ENCODE results near the gene MEGF6. TPM values are rescaled to one million over a fixed set of nuclear protein-coding genes. Genes with fewer than 3 reads are reported as not detected.
"Not testable (repeated sequence)": the region's sequence is repeated elsewhere in the genome, so short reads cannot be mapped to it uniquely, and the experiment has no call there.

Gene MEGF6
- total RNA-seq, 1 donor from 2014 or later: 5.3 TPM

DNA sequence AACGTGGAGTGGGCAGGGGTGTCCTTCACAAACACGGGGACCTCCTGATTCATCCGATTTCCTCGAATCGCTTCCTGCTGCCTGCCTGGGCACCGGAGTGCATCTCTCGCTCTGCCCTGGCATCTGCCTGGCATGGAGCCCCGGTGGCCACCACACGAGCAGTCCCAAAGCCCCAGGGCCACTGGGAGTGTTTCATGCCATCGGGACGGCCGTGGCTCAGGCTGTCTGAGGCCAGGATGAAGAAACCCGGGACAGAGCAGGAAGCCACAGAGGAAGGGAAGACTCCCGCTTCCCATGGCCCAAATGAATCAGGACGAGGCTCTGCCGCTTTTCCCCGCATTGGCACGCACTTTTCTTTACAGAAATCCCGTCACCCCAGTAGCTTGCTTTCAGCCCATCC lies 32.4 kb downstream of the MEGF6 start:
- DNase-seq (ENCODE audit: low spot score in 2 of 2) (no peak), FAIRE-seq (no peak)

DNA sequence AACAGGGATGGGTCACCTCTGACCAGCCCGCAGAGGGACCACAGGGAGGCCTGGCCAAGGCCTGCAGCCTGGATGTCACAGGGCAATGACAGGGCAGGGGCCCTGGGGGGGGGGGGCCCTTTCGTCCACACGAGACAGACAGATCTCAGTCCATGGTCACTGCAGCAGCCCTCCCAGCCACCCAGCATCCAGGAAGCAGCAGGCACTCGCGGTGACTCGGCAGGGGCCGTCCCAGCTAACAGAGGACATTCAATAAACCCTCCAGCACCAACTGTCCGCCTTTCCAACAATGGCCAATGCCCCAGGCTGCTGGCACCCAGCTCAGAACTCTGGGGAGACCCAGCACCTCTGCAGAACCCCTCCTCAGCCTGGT lies 32.9 kb downstream of the MEGF6 start:
- DNase-seq (ENCODE audit: low spot score in 2 of 2): no peak
- FAIRE-seq: no peak

DNA sequence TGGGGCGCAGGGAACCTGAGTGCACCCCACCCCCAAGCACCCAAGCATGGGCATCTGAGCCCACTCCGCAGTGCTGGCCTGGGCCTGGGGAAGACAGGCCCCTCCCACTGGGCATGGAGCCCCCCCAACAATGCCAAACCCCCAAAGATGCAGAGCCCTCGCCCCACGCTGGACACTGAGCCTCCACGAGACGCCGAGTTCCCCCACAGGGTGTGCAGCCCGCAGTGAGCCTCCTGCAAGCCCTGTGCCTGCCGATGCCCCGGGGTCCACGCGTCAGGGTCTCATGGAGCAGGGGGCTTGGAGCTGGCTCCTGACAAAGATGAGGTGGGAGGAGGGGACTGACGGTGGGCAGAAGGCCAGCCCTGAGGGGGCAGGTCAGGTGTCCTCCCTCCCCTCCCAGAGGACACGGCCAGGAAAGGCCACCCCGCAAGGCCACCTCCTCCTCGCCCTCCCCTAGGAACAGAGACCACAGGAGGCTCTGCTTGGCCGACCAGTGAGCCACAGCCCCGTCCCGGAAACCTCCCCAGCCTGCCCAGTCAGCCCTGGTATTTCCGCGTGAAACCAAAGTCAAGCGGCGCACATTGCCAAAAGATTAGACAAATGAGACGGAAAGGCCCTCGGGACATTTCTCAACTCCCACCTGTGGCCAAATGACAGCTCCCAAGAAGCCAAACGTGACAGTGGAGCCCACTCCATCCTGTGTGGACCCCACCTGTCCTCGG lies 33.4 kb downstream of the MEGF6 start:
- no peak for DNase-seq (ENCODE audit: low spot score in 2 of 2)
- no peak for FAIRE-seq

DNA sequence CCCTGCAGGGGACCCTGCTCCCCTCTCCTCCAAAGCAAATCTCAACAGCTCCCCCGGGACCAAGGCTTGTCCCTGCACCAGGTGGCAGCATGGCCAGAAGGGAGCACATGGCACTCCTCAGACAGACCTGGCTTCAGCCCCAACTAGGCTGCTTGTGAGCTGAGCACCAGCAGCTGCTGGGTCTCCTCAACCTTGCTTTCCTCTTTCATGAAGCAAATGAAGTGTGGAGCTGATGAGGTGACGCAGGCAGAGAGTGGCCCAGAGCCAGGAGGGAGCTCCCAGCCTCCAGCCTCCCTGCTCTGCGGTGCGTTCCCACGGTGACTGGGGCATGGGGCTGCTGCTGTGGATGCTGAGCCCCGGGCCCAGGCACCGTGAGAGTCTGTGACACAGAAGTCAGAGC lies 34.0 kb downstream of the MEGF6 start:
- DNase-seq (ENCODE audit: low spot score in 2 of 2) (peak in 1 of 2 donors; percentile 61), FAIRE-seq (no peak)

DNA sequence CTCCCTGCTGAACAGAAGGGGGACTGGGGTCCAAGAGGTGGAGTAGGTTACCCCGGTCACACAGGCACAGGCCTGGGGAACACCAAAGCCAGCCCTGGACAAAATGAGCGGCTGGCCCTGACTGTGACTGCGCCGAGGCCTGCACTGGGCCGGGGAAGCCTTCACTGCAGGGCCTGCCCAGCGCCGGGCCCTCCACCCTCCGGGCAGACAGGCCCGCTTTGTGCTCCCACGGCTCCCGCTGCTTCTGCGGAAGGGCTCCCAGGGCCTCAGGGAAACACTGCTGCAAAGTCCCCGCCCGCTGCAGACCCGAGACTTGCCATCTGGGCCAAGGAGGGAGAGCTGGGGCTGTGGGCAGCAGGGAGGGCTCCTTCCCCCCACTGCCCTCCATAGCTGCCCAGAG lies 35.3 kb downstream of the MEGF6 start:
- FAIRE-seq (no peak), DNase-seq (ENCODE audit: low spot score in 2 of 2) (no peak)

DNA sequence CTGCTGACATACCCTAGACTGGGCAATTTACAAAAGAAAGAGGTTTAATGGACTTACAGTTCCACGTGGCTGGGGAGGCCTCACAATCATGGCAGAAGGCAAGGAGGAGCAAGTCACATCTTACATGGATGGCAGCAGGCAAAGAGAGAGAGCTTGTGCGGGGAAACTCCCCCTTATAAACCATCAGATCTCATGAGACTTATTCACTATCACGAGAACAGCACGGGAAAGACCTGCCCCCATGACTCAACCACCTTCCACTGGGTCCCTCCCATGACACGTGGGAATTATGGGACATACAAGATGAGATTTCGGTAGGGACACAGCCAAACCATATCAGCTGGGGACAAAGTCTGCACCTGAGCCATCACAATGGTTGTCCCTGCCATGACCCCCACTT lies 35.8 kb downstream of the MEGF6 start:
- not testable (repeated sequence) for DNase-seq (ENCODE audit: low spot score in 2 of 2); FAIRE-seq

DNA sequence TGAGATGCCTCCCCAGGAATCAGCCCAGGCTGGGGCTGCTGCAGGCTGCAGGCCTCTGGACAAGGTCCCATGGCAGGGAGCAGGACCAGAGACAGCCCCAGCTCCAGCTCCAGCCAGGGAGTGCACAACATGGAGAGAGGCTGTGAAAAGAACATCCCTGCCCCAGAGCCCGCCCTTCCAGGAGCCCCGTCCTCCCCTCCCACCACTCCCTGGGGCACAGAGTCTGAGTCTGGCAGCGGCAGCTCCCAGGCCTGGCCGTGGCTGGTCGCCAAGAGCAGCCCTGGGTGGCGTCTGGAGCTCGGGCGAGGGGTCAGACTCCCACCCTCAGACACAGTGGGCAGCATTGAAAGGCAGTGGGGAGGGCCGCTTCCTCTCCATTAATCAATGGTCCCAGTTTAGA lies 37.8 kb downstream of the MEGF6 start:
- DNase-seq (ENCODE audit: low spot score in 2 of 2): no peak
- no peak for FAIRE-seq

DNA sequence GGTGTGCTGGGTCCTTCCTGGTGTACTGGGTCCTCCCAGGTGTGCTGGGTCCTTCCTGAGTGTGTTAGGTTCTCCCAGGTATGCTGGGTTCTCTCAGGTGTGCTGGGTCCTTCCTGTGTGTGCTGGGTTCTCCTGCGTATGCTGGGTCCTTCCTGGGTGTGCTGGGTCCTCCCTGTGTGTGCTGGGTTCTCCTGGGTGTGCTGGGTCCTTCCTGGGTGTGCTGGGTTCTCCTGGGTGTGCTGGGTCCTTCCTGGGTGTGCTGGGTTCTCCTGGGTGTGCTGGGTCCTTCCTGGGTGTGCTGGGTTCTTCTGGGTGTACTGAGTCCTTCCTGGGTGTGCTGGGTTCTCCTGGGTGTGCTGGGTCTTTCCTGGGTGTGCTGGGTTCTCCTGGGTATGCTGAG lies 38.7 kb downstream of the MEGF6 start:
- DNase-seq (ENCODE audit: low spot score in 2 of 2); FAIRE-seq: not testable (repeated sequence)

DNA sequence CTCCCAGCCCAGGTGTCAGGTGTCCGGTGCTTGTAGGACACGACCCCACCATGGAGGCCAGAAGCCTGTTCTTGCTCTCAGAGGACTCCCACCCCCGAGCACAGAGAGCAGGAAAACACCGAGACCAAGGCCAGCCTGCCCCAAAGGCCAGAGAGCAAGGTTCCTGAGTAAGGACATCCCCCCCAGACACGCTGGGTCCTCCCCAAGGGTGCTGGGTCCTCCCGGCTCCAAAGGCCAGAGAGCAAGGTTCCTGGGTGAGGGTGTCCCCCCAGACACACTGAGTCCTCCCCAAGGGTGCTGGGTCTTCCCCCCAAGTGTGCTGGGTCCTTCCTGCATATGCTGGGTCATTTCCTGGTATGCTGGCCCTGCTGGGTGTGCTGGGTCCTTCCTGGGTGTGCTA lies 40.0 kb downstream of the MEGF6 start:
- no peak for FAIRE-seq
- no peak for DNase-seq (ENCODE audit: low spot score in 2 of 2)

DNA sequence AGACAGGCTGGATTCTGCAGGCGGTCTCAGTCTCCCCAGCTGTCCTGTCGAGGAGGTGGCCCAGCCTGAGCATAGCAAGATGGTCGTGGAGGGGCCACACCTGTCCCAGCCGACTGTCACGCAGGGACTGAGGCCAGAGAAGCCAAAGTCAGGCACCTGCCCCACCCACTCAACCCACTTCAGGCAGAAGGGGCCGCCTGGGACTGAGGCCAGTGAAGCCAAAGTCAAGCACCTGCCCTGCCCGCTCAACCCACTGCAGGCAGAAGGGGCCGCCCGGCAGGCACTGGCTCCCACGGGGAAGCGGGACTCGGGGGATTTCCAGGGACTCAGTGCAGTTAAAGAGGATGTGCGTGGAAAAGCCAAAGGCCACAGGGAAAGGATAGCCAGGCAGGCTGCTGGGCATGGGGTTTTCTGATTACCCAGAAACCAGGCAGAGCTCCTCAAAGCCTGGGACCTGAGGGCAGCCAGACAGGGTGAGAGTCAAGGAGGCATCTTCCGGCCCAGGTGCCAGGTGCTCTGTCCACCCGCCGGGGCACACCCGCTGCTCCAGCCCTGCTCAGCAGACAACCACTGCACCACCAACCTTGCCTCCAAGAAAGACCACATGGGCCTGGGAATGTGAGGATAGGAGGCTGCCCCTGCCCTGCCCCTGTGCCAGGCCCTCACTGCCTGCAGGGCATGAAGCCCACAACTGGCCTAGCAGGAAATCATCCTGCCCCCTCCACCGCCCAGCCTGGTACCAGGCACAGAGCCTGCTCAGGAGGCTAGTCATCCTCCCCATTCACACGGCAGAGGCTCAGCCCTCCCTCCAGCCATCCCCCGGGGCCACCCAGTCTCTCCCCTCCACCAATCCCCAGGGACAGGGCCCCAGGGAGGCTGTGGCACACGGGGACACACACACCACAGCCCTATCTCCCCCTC lies 41.0 kb downstream of the MEGF6 start:
- FAIRE-seq (no peak), DNase-seq (ENCODE audit: low spot score in 2 of 2) (no peak)

DNA sequence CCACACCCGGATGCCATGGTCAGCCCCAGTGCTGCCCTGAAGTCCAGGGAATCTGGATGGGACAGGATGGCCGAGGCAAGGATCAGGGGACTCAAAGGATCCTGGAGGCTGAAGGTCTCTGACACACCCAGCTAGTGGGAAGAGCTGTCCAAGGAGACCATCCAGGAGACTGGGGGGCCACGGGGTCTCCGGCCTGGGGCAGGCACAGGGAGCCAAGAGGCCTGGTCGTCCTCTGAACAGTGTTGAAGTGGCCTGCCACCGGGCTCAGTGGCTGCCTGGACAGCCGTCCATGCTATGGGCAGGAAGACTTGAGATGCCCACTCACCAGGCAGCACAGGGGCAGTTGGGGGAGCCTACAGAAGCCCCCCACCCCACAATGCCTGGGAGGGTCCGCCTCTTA lies 41.9 kb downstream of the MEGF6 start:
- FAIRE-seq (no peak), DNase-seq (ENCODE audit: low spot score in 2 of 2) (no peak)

DNA sequence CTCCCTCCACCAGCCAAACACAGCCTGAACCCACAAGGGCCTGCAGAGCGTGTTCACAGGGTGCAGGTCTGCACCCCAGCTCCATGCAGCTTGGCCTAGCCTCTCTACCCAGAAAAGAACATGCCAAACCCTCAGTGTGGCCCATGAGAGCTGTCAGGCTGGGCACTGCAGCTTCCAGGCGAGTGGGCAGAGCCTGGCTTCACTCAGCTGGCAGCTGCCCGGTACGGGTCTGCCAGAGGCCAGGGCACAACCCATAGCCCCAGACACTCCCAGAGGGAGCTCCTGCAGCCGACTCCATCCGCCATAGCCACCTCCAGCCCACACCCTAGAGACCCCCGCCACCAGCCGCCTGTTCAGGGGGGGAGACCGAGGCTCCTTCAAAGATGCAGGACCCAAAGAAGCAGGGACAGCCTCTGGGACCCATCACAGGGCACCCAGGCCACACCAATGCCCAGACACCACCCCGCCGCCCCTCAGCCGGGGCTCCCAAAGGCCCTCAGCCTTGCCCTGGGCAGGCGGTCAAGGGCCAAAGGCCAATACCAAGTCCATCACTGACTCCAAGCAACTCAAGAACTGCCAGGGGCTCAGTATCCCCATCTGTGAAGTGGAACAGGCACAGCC lies 42.4 kb downstream of the MEGF6 start:
- no peak for FAIRE-seq
- no peak for DNase-seq (ENCODE audit: low spot score in 2 of 2)

DNA sequence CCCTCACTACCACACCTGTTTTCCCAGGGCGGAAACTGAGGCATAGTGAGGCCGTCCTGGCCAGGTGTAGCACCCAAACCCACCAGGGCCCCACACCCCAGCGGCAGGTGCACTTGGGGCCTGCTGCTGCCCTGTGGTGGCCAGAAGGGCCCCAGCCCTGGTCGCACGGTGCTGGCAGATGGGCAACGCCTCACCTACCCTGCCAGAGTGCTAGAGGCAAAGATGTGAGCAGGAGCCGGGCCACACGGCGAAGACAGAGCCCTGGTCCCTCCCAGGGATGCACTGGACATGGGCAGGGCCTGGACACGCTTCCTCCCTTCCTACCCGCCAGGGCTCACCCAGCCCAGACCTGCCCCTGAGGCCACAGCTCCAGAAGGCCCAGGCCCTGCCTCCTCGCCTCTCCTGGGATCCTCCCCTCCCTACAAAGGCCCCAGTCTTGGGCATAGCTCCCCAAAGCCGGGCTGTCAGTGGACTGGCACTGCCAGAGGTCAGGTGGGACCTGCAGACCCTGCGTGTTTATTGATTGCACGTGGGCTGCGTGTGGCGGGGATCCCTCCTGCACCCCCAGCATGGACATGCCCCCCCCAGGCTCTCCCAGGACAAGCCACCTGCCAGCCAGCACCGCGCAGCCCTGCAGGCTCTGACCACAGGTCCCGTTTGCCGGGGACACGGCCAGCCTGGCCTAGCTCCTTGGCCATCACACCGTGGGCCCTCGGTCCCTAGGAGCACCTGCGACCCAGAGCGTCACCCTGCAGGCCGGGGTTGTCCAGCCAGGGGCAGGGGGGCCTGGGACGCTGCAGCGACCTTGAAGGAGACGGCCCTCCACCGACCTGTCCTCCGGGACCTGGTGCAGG lies 44.1 kb downstream of the MEGF6 start:
- FAIRE-seq (no peak), DNase-seq (ENCODE audit: low spot score in 2 of 2) (no peak)

DNA sequence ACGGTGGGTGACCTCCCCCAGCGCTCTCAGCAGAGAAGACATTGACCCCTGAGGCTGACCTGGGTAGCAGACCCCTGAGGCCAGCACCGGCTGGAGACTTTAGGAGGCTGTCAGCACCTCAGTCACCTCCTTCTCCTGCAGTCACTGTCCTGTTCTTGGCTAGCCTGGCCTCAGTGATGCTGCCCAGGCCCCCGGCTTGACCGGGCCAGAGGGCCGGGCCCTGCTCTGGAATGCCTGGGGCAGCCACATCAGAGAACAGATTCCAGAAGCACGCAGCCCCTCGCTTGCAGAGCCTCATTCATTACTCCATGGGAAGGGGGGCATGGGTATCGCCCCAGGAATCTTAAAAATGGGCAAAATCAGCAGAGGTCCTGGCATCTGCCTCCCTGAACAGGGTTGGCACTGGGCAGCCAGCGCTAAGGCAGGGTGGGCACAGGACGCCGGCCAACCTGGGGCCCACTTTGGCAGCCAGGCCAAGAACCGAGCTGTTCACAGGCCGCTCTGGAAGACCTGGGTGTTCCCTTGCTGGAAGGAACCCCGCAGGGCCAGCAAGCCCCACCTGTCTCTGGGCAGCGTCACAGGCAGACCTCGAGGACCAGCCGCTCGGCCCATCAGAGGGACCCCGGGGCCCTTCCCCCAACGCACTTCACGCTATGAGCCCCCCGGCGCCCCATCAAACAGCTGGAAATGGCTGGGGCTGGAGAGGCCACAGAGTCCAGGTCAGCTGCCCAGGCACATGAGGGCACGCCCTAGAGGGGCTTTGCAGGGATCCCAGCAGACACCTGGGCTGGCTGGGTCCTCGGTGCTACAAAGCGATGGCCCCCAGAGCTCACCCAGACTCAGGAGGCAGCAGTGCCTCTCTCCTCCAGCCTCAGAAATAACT lies 45.1 kb downstream of the MEGF6 start:
- DNase-seq (ENCODE audit: low spot score in 2 of 2) (no peak), FAIRE-seq (no peak)

DNA sequence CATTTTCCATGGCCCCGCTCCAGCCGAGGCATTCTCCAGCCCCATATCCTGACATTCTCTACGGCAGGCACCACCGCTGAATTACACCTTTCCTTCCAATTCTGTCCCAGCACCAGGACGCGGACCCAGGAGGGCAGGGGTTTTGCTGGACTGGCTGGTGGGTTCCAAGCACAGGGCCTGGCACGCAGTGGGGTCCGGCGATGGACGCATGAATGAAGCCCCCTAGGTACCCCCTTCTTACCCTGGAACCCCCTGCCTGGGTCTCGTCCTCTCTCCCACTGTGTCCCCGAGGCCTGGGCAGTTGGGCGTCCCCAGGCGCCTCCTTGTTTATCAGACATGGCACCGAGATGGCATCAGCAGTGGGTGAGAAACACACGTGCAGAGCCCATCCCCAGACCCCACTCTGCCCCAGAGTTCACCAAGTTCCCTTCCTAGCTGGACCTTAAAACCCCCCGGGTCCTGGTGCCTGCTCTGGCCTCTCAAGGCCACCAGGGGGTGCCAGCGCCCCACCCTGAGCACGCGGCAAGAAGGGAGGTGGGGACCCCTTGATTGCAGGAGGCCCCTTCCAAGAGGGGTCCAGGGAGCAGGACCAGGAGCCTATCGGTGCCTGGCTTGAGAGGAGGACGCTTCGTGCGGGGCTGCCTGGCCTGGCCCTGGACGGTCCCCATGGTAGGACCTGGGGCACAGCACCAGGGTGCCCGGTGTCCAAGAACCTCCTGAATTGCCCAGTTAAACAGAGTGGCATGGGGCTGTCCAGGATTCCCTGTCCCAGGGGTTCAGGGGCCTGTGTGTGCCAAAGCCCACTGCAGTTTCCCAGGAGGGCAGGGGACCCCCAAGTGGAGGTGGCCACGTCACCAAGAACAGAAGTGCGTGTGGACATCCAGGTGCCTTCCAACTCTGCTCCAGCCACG lies 46.1 kb downstream of the MEGF6 start:
- DNase-seq (ENCODE audit: low spot score in 2 of 2): peak; percentile 73 to 77
- no peak for FAIRE-seq

DNA sequence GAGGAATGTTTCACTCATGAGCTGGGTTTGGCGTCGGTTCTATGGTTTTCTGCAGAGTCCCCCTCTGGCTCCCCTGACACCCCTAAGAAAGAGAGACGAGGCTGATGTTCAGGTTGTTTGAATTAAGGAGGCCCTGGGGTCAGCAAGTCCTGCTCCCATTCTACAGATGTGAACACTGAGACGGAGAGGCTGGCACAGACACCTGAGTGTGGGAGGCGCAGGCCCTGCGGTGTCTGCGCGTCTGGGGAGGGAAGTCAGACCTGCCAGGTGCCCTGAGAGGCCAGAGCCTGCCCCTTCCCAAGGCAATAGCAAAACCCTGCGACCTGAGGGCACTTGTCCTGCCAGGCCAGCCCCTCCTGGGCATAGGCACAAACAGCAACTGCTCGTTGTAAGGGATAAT lies 47.7 kb downstream of the MEGF6 start:
- no peak for DNase-seq (ENCODE audit: low spot score in 2 of 2)
- FAIRE-seq: no peak

DNA sequence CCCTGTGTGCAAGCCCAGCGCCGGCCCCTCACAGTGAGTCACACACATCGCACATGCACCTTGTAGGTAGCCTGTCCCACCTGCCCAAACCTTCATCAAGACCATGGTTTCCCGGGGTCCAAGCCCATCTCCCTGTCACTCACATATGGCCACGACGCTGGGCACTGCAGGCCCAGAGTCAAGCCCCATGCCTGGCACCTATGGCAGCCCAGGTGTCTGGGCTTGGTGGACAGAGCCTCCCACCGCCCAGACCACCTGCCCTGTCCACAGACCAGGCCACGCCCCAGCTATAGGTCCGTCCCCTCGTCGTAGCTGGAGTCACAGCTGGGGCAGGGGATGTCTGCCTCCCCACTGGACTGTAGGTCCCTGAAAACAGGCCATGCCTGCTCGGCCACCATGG lies 48.2 kb downstream of the MEGF6 start:
- FAIRE-seq: no peak
- DNase-seq (ENCODE audit: low spot score in 2 of 2): no peak

DNA sequence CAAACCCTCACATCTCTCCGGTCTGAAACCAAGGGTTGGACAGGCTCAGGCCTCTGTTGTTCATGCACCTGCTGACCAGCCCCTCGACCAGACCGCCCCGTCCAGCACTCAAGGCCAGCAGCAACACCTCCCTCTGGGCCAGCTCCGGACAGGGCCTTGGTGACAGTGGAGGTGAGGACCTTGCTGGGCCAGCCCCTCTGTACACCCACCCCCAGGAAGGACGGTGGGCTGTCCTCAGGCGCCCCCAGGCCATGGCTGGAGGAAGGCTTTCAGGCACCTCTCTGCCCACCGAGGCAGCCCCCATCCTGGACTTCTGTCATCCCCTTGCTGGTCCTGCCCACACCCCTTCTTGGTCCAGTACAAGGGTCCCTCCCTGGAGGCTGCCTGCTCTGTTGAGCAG lies 48.6 kb downstream of the MEGF6 start:
- FAIRE-seq (no peak), DNase-seq (ENCODE audit: low spot score in 2 of 2) (no peak)

All from frontal cortex (tissue), 4 donors.